HG02623 (cell line): ENCODE results near the gene MSMB.
"Not testable (repeated sequence)": the region's sequence is repeated elsewhere in the genome, so short reads cannot be mapped to it uniquely, and the experiment has no call there.

Source experiments
- ATAC-seq: cut with Tn5 transposase; IDR thresholded peaks from one replicate; pipeline ENCODE4 v1.9.1; 2021; ENCODE audit warnings: moderate library complexity; ENCODE audit not compliant: unreplicated experiment

MSMB gene

GRCh38 chr10:46070749-46071148 is 24.7 kb upstream of the MSMB start:
- ATAC-seq, result no peak

GRCh38 chr10:46069771-46070463 is 23.8 kb upstream of the MSMB start:
- no peak for ATAC-seq

GRCh38 chr10:46068905-46069304 is 22.8 kb upstream of the MSMB start:
- ATAC-seq, result no peak

GRCh38 chr10:46068117-46068516 is 22.0 kb upstream of the MSMB start:
- no peak for ATAC-seq

- no peak for ATAC-seq
These were observed 18.3 kb upstream of the MSMB start for GRCh38 chr10:46064269-46064817.

GRCh38 chr10:46062723-46063428 is 16.8 kb upstream of the MSMB start:
- no peak for ATAC-seq

GRCh38 chr10:46060706-46061105 is 14.6 kb upstream of the MSMB start:
- no peak for ATAC-seq

GRCh38 chr10:46057927-46058326 is 11.9 kb upstream of the MSMB start:
- not testable (repeated sequence) for ATAC-seq

- no peak for ATAC-seq
These were observed 11.0 kb upstream of the MSMB start for GRCh38 chr10:46057038-46057437.

- ATAC-seq, result no peak
These were observed 9.7 kb upstream of the MSMB start for GRCh38 chr10:46055771-46056170.

GRCh38 chr10:46053534-46054434 is 7.7 kb upstream of the MSMB start:
- ATAC-seq, result no peak

- no peak for ATAC-seq
These were observed 6.8 kb upstream of the MSMB start for GRCh38 chr10:46052791-46053375.

GRCh38 chr10:46052057-46052790 is 6.2 kb upstream of the MSMB start:
- no peak for ATAC-seq

GRCh38 chr10:46050941-46051623 is 5.0 kb upstream of the MSMB start:
- no peak for ATAC-seq

GRCh38 chr10:46049497-46049831 is 3.4 kb upstream of the MSMB start:
- ATAC-seq, result not testable (repeated sequence)

- no peak for ATAC-seq
These were observed 2.1 kb upstream of the MSMB start for GRCh38 chr10:46048152-46048551.

- no peak for ATAC-seq
These were observed 3.5 kb downstream of the MSMB start for GRCh38 chr10:46042527-46042926.

- no peak for ATAC-seq
These were observed 6.1 kb downstream of the MSMB start for GRCh38 chr10:46040004-46040403.

GRCh38 chr10:46037107-46037825 is 8.8 kb downstream of the MSMB start:
- ATAC-seq, result no peak
